A673 (cell line): ENCODE data around the gene JARID2. TPM values are rescaled to one million over a fixed set of nuclear protein-coding genes. Genes with fewer than 3 reads are reported as not detected.

Experiments
- BruUV-seq: library from RNA; stranded (reverse); fragments of 400-500 nt; replicated peaks from 2 replicates; lab custom pipeline; 2021; lab: Mats Ljungman, UMichigan
- CTCF ChIA-PET: fragments of 300-600 bp; sonication (Branson Sonifier 250); formaldehyde crosslinking; loops from one replicate; lab custom pipeline; 2022; ENCODE audit warnings: antibody characterized with exemption; lab: Charles Lee
- POLR2A ChIA-PET: fragments of 300-600 bp; sonication (Branson Sonifier 250); formaldehyde crosslinking; loops from one replicate; lab custom pipeline; 2022; ENCODE audit warnings: antibody characterized with exemption; ENCODE audit not compliant: low non-redundant PET; lab: Charles Lee
- DNase-seq: peaks from one replicate; pipeline ENCODE4 v3.0.0-alpha.2; 2015; ENCODE audit warnings: low spot score
- H3K27ac ChIP-seq: fragments of 200-600 bp; sonication (generic); 2 replicates; pipeline ENCODE4 v1.5.1; 2016; ENCODE audit warnings: mixed run types, low read depth, mild to moderate bottlenecking, mixed read lengths, antibody characterized with exemption, low read length; ENCODE audit not compliant: poor library complexity, severe bottlenecking
- H3K27me3 ChIP-seq: fragments of 200-600 bp; sonication (generic); replicated peaks from 2 replicates; pipeline ENCODE4 v1.6.1; 2017; ENCODE audit warnings: mixed run types, low read depth, mild to moderate bottlenecking, mixed read lengths, antibody characterized with exemption, low read length; ENCODE audit not compliant: insufficient read depth, poor library complexity
- H3K36me3 ChIP-seq: fragments of 200-600 bp; sonication (generic); 2 replicates; pipeline ENCODE4 v1.6.1; 2016; ENCODE audit warnings: mixed run types, mild to moderate bottlenecking, mixed read lengths, antibody characterized with exemption, low read length; ENCODE audit not compliant: insufficient read depth, poor library complexity, severe bottlenecking
- H3K4me1 ChIP-seq: fragments of 200-600 bp; sonication (generic); 2 replicates; pipeline ENCODE4 v1.6.1; 2017; ENCODE audit warnings: mixed run types, mild to moderate bottlenecking, mixed read lengths, antibody characterized with exemption, low read length; ENCODE audit not compliant: insufficient read depth, poor library complexity, severe bottlenecking
- H3K4me3 ChIP-seq: fragments of 200-600 bp; sonication (generic); 2 replicates; pipeline ENCODE4 v1.5.1; 2016; ENCODE audit warnings: low read depth, mixed run types, mild to moderate bottlenecking, mixed read lengths, low read length; ENCODE audit not compliant: poor library complexity, severe bottlenecking
- H3K9me3 ChIP-seq: fragments of 200-600 bp; sonication (generic); 2 replicates; pipeline ENCODE4 v1.6.1; 2016; ENCODE audit warnings: mixed run types, low read depth, mild to moderate bottlenecking, mixed read lengths, antibody characterized with exemption, low read length; ENCODE audit not compliant: poor library complexity, severe bottlenecking
- EZH2 ChIP-seq: fragments of 200-600 bp; sonication (generic); IDR thresholded peaks from 2 replicates; pipeline ENCODE4 v1.6.1; 2017; ENCODE audit warnings: borderline replicate concordance, low read depth, mild to moderate bottlenecking, mixed read lengths, antibody characterized with exemption, low read length; ENCODE audit not compliant: poor library complexity, severe bottlenecking
- intact Hi-C: fragments of 100-400 bp; cut with micrococcal nuclease; formaldehyde crosslinking; loops from one replicate; pipeline ENCODE4 v1.10.0; 2022; ENCODE audit not compliant: unreplicated experiment
- total RNA-seq: library from RNA; stranded (reverse); gene quantifications from 2 replicates; pipeline ENCODE4 v1.2.3, GENCODE V29; 2021
- TF ChIP-seq, protein P1 (sequence below): fragments of 300-800, 200-600 bp; sonication (generic); conservative IDR thresholded peaks from 2 replicates; pipeline ENCODE4 v1.5.1; 2017; ENCODE audit warnings: low read depth, mild to moderate bottlenecking, antibody characterized with exemption, low read length, moderate library complexity, mixed read lengths

Gene JARID2
- total RNA-seq, 1 experiment from 2014 or later, result 29.4 TPM

DNA sequence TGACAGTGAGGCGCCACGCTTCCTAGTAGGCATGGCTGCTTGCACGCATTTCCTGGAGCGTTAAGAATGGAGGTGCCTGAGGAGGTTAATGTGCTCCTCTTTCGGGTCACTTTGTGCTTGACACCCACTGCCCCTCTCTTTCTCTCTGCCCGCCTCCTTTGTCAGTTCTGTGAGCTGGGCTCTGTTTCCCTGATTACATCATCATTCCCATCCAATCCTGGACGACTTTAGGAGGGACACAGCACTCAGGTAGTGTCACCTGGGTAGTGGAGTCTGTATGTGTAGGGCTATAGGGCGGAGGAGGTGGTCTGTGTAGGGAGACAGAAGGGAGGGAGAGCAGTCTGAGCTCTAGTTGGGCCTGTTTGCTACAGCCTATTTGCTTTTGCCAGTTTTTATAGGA is 136.8 kb downstream of the JARID2 start:
- H3K9me3 ChIP-seq, result no peaks in the 10 kb centered on the region
- ChIA-PET CTCF (no interaction called here), POLR2A (interaction anchor here (0.7 kb wide), 1 partner anchor 549 kb away, joined by 6 read pairs; no protein-coding TSS in a partner anchor)
- H3K4me3 ChIP-seq, result no peak overlapping the region
- TF ChIP-seq, protein P1, sequence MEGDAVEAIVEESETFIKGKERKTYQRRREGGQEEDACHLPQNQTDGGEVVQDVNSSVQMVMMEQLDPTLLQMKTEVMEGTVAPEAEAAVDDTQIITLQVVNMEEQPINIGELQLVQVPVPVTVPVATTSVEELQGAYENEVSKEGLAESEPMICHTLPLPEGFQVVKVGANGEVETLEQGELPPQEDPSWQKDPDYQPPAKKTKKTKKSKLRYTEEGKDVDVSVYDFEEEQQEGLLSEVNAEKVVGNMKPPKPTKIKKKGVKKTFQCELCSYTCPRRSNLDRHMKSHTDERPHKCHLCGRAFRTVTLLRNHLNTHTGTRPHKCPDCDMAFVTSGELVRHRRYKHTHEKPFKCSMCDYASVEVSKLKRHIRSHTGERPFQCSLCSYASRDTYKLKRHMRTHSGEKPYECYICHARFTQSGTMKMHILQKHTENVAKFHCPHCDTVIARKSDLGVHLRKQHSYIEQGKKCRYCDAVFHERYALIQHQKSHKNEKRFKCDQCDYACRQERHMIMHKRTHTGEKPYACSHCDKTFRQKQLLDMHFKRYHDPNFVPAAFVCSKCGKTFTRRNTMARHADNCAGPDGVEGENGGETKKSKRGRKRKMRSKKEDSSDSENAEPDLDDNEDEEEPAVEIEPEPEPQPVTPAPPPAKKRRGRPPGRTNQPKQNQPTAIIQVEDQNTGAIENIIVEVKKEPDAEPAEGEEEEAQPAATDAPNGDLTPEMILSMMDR, result no peak
- no peak for TF ChIP-seq EZH2
- BruUV-seq, result no TSS peak
- H3K4me1 ChIP-seq, result peaks cover 46% of the 10 kb centered on the region
- intact Hi-C loops, result no loop called here
- no peaks in the 10 kb centered on the region for H3K36me3 ChIP-seq
- no peak for DNase-seq
- no peak overlapping the region for H3K27ac ChIP-seq
- H3K27me3 ChIP-seq, result no peaks in the 10 kb centered on the region

DNA sequence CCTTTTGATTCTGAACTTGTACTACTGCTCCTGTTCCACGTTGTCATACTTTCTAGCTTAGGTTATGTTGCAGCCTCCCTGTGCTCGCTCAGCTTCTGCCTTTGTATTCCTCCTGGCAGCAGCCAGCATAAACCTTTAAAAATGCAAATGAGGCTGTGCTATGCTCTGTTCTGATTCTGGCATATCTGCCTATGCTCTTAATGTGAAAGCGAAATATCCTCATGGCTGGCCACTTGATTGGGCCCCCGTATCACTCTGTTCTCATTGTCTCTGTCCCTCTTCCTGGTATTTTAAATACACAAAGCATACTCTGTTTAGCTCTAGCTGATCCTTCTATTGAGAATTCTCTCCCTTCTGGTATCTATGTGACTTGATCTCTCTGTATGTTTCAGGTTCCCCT is 139.0 kb downstream of the JARID2 start:
- ChIA-PET POLR2A (no interaction called here), CTCF (no interaction called here)
- Histone ChIP-seq H3K27ac (no peak overlapping the region), H3K9me3 (no peaks in the 10 kb centered on the region), H3K4me1 (peaks cover 60% of the 10 kb centered on the region), H3K27me3 (no peaks in the 10 kb centered on the region), H3K4me3 (no peak overlapping the region), H3K36me3 (no peaks in the 10 kb centered on the region)
- DNase-seq, result peak; percentile 68
- BruUV-seq, result no TSS peak
- intact Hi-C loops, result no loop called here
- TF ChIP-seq EZH2, result no peak
- TF ChIP-seq, protein P1, result no peak

DNA sequence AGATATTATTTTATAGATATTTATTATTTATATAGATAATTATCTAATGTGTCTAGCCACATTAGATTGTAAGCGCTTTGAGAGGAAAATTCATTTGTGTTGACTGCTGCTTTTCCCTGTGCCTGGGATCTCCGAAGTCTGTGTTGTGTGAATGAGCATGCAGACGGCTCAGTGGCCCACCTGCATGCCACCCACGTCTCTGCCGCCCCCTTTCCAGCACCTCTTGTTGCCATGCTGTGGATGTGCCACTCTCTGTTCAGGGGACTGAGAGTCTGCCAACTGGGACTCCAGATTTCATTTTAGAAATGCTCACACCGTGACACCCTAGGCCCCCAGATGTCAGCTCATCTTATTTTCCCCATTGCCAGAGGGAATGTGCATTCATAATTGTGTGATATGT is 139.7 kb downstream of the JARID2 start:
- H3K4me1 ChIP-seq, result peaks cover 66% of the 10 kb centered on the region
- H3K4me3 ChIP-seq, result no peak overlapping the region
- BruUV-seq, result no TSS peak
- ChIA-PET CTCF (no interaction called here), POLR2A (no interaction called here)
- H3K27ac ChIP-seq, result no peak overlapping the region
- no peaks in the 10 kb centered on the region for H3K27me3 ChIP-seq
- no peak for DNase-seq
- no peaks in the 10 kb centered on the region for H3K9me3 ChIP-seq
- no peaks in the 10 kb centered on the region for H3K36me3 ChIP-seq
- TF ChIP-seq, protein P1, result no peak
- TF ChIP-seq EZH2, result no peak
- intact Hi-C loops, result no loop called here
